Stimulated activated CD4-positive, alpha-beta T cell treated with anti-CD3 and anti-CD28 coated beads, Interleukin-15, amount 100 ng/mL, for 24 hours (primary cell): Measurements from ENCODE around the gene CRYAB.
"Not testable (repeated sequence)": the region's sequence is repeated elsewhere in the genome, so short reads cannot be mapped to it uniquely, and the experiment has no call there.

ENCODE experiments used
- DNase-seq: peaks from one replicate; pipeline ENCODE4 v3.0.0-alpha.2; 2020

Gene CRYAB

GRCh38 chr11:111933176-111933575, 21.6 kb upstream of the CRYAB start:
- not testable (repeated sequence) for DNase-seq

DNA sequence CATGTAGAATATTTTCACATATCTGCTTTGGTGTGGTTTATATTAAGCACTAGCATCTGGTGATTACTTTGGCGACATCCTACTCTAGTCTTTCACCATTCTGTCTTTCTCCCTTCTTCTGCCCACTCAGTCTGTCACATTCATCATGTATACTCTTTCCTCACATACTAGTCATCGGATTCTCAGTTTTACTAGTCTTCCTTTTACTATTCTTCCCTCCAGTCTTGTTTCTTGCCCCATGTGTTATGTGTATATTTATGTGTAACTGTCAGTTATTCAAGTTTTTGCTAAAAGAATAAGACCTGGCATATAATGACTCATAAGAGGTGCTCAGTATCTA, 21.0 kb upstream of the CRYAB start:
- no peak for DNase-seq

- no peak for DNase-seq
Measured at GRCh38 chr11:111930472-111930871, 18.9 kb upstream of the CRYAB start.

GRCh38 chr11:111926505-111927391, 15.2 kb upstream of the CRYAB start:
- DNase-seq, result peak; percentile 96

GRCh38 chr11:111925953-111926352, 14.4 kb upstream of the CRYAB start:
- DNase-seq, result no peak

GRCh38 chr11:111923951-111924350, 12.4 kb upstream of the CRYAB start:
- DNase-seq, result no peak

GRCh38 chr11:111923351-111923788, 11.8 kb upstream of the CRYAB start:
- no peak for DNase-seq

- no peak for DNase-seq
Measured at GRCh38 chr11:111922803-111923202, 11.2 kb upstream of the CRYAB start.

- DNase-seq, result no peak
Measured at GRCh38 chr11:111921541-111922230, 10.1 kb upstream of the CRYAB start.

- no peak for DNase-seq
Measured at GRCh38 chr11:111920908-111921307, 9.3 kb upstream of the CRYAB start.

GRCh38 chr11:111918390-111919256, 7.1 kb upstream of the CRYAB start, which contains the start of gene C11orf52:
C11orf52 (plus strand) TSS chr11:111918913; CDS start chr11:111918973, 60 bp downstream.
- no peak for DNase-seq

DNA sequence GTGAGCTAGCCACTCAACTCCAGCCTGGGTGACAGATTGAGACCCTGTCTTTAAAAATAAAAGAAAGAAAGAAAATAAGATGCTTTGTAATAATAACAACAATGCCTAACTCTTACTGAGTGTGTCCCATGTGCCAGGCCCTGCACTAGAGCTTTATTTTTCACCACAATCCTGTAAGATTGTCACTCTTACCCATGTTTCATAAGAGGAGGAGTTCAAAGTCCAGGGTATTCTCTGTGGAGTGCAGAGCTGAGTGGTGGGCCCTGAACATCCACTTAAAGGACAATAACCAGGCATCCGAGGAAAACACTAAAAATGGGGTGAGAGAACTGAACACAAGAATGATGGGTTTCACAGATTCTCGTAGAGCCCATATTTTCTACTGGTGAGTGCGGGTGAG, 6.2 kb upstream of the CRYAB start:
- no peak for DNase-seq

DNA sequence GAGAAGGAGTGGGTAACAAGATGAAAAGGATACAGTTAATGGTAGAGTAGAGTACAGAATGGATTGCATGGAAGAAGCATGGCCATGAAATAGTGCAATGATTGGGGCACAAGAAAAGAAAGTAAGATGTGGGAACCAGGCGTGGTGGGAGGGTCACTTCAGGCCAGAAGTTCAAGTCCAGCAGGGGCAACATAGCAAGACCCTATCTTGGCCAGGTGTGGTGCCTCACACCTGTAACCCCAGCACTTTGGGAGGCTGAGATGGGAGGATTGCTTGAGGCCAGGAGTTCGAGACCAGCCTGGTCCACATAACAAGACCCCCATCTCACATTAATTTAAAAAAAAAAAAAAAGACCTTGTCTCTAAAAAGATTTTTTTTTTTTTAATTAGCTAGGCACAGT, 5.7 kb upstream of the CRYAB start:
- no peak for DNase-seq

GRCh38 chr11:111916768-111917167, 5.2 kb upstream of the CRYAB start:
- no peak for DNase-seq

DNA sequence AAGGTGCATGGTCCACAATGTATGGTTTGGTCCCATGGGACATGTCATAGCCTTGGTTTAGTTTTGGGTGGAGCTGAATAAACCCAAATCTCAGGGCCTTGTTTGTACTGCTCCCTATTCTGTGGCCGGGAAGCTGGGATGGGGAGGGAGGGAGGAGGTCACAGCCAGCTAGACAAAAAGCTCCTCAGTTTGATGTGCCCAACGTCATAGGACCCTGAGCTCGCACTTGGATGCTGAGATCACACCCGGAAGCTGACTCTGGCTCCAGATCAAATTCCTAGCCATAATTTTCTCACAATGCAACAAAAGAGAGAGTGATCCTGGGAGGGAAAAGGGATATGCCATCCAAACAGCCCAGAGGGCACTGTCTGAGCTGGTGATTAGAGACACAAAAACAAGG, 2.4 kb upstream of the CRYAB start:
- DNase-seq, result no peak

- no peak for DNase-seq
Measured at GRCh38 chr11:111913031-111913861, 1.7 kb upstream of the CRYAB start.

GRCh38 chr11:111912535-111912934, 965 bp upstream of the CRYAB start, which contains the start of gene HSPB2:
HSPB2 (plus strand) TSS chr11:111912734; CDS start chr11:111912830, 96 bp downstream.
- no peak for DNase-seq

DNA sequence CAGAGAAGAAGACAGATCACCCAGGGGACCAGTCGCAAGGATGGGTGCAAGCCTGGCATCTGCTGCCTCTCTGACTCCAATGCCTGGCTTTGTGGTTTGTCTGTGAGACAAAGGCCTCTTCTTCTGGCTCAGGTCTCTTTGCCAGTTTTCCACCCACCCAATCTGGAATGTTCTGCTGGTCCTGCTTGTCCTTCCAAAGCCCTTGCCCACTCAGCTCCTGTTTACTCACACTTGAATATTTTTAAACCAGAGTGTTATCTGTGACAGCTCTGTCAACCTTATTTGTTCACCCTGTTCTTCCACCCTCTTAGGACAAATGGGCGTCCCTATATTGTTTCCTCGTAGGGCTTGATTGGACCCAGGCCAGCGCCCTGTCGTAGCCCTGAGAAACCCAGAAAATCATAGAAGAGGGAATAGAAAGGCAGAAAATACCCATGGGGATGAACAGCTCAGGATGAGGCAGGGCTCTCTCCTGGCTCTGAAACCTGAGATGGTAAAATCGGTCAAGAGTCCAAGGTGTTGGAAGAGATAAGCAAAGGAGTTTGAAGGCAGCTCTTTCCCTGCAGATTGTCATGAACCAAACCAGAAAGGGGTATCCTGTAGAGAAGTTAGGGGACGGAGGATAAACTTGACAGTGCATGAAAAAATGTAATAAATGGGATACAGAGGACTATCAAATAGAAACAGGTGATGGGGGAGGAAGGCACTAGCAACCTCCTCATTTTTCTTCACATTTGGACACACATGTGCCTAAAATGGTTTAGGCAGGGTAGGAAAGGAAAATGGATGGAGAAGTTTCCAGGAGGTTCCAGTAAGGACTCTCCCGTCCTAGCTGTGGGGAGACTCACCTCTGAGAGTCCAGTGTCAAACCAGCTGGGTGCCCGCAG, 651 bp downstream of the CRYAB start:
- no peak for DNase-seq

DNA sequence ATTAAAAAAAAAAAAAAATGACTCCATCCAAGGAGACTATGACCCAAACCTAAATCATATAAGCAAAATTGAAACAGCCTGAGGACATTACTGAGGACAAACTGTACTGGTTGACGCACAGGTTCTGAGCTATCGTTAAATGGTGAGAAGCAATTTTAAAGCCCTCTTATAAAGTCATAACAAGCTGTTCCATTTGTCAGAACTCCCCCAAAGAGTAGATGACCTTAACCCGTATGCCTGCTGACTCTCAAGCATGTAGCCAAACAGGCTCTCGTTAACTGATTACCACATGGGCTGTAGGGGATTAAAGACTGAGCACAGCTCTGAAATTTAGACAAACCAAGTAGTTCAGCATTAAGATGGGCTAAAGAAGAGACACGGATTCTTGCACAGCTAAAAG, 2.2 kb downstream of the CRYAB start:
- no peak for DNase-seq

DNA sequence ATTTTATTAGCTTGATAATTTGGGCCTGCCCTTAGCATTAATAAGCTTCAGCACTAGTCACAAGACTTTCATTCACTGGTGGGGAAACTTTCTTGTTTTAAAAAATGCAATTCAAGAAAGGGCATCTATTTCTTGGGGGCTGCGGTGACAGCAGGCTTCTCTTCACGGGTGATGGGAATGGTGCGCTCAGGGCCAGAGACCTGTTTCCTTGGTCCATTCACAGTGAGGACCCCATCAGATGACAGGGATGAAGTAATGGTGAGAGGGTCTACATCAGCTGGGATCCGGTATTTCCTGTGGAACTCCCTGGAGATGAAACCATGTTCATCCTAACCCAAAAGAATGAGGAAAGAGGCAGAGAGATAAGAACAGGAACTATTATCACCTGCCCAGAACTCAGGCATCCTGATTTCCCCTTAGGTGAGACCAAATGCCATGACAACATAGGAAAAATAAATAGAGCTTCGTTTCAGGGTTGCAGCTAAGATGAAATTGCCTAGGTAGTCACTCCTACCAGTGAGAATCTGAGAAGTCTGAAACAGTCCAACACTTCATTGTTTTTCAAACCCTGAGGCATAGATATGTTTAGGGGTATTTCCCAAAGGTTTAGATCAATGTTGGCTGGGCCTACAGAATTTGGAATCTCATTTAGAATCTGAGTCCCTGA, 2.8 kb downstream of the CRYAB start:
- DNase-seq, result no peak

- no peak for DNase-seq
Measured at GRCh38 chr11:111906680-111907079, 4.9 kb downstream of the CRYAB start.
